ENCODE results near the gene ZNF772. TPM values are rescaled to one million over a fixed set of nuclear protein-coding genes. Genes with fewer than 3 reads are reported as not detected.
"Not testable (repeated sequence)": the region's sequence is repeated elsewhere in the genome, so short reads cannot be mapped to it uniquely, and the experiment has no call there.

Gene ZNF772
- total RNA-seq, 1 donor from 2014 or later, result 10.1 TPM

DNA sequence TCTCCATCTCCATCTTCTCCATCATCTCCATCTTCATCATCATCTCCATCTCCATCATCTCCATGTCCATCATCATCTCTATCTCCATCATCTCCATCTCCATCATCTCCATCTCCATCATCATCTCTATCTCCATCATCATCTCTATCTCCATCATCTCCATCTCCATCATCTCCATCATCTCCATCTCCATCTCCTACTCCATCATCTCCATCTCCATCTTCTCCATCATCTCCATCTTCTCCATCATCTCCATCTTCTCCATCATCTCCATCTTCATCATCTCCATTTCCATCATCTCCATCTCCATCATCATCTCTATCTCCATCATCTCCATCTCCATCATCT, 21.9 kb upstream of the ZNF772 start:
- Mint-ChIP-seq H3K9me3 (ENCODE audit: low read depth) (peaks cover 51% of the 10 kb centered on the region), H3K4me3 (ENCODE audit: low read depth) (peak overlapping the region; percentile 79), H3K36me3 (ENCODE audit: insufficient read depth) (peaks cover 51% of the 10 kb centered on the region), H3K27ac (peak overlapping the region; percentile 69)
- H3K27me3 Mint-ChIP-seq; H3K4me1 Mint-ChIP-seq (ENCODE audit: low read depth); DNase-seq (ENCODE audit: low spot score, unreplicated experiment): not testable (repeated sequence)

- Mint-ChIP-seq H3K4me3 (ENCODE audit: low read depth) (peak overlapping the region; percentile 79), H3K9me3 (ENCODE audit: low read depth) (peaks cover 43% of the 10 kb centered on the region), H3K36me3 (ENCODE audit: insufficient read depth) (peaks cover 45% of the 10 kb centered on the region), H3K27ac (peak overlapping the region; percentile 58)
- H3K27me3 Mint-ChIP-seq; H3K4me1 Mint-ChIP-seq (ENCODE audit: low read depth); DNase-seq (ENCODE audit: low spot score, unreplicated experiment): not testable (repeated sequence)
These were observed 10.9 kb upstream of the ZNF772 start for GRCh38 chr19:57488299-57488644.

DNA sequence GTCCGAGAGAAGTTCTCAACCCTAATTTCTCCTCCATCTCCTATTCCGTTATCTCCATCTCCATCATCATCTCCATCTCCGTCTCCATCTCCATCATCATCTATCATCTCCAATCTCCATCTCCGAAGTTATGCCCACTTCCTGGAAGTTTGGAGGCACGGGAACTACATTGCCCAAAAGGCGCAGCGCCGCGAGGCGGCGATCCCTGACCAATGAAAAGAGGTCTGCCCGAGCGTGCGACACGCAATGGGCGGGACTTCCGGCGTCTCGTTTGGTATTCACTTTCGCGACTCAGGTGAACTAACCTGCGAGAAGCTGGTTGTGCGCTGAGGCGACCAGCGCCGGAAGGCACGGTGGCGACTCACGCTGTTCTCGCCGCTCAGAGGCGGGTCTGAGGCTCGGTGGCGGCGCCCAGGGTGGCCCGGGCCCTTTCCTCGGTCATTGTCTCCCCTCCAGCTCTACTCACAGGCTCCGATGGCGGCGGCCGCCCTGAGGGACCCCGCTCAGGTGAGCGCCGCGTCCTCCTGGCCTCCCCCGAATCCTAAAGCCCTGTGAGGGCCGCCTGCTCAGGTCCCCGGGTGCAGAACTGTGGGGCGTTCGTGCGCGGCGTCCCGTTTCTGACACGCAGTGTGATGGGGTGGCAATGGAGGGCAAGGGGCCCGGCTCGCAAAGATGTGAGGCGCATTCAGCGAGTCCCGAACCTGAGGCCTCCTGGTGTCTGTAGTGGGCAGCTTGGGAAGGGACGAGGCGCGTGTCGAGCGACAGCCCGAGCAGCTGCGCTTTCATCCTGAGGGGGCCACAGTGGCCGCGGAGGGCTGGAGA, 10.3 kb upstream of the ZNF772 start, which contains the start of gene ZNF419:
Gene ZNF419, plus strand, starts transcription at position 274 of the 822 bp plus-strand sequence. Its CDS starts 201 bp downstream, at position 475.
- H3K4me1 Mint-ChIP-seq (ENCODE audit: low read depth), result not testable (repeated sequence)
- peaks cover 39% of the 10 kb centered on the region for H3K36me3 Mint-ChIP-seq (ENCODE audit: insufficient read depth)

GRCh38 chr19:57473646-57474045, 3.7 kb downstream of the ZNF772 start:
- H3K36me3 Mint-ChIP-seq (ENCODE audit: insufficient read depth), result peaks cover 80% of the 10 kb centered on the region
- DNase-seq (ENCODE audit: low spot score, unreplicated experiment), result no peak
- no peak overlapping the region for H3K4me3 Mint-ChIP-seq (ENCODE audit: low read depth)

More for the DNA sequence above, 10.3 kb upstream of the ZNF772 start, which contains the start of gene ZNF419:
- not testable (repeated sequence) for H3K27me3 Mint-ChIP-seq
- Mint-ChIP-seq H3K27ac (peak within 1 kb of the TSS; percentile 58), H3K9me3 (ENCODE audit: low read depth) (peaks cover 37% of the 10 kb centered on the region), H3K4me3 (ENCODE audit: low read depth) (peak within 1 kb of the TSS; percentile 79)
- peak; percentile 84 for DNase-seq (ENCODE audit: low spot score, unreplicated experiment)

DNA sequence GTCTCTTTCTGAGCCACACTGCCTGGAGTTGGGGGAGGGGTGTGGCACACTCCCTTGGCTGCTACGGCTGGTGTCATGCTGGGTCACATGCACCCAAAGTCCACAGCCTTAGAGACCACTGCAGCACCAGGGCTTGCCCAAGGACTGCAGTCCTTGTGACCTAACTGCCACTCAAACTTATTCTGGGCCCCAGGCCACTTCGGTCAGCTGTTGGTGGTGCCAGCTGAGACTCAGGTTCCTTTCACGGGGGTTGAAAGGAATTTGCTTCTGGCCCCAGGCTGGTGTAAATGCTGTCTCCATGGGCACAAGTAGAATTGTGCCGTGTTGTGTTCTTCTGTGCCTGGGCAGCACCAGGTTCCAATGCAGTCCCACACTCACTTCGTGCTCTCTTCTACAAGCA, 10.9 kb downstream of the ZNF772 start:
- Mint-ChIP-seq H3K27ac (no peak overlapping the region), H3K4me3 (ENCODE audit: low read depth) (no peak overlapping the region), H3K4me1 (ENCODE audit: low read depth) (no peaks in the 10 kb centered on the region), H3K36me3 (ENCODE audit: insufficient read depth) (peaks cover 40% of the 10 kb centered on the region), H3K27me3 (no peaks in the 10 kb centered on the region), H3K9me3 (ENCODE audit: low read depth) (peaks cover 62% of the 10 kb centered on the region)
- DNase-seq (ENCODE audit: low spot score, unreplicated experiment), result no peak
- TF ChIP-seq, protein P1, sequence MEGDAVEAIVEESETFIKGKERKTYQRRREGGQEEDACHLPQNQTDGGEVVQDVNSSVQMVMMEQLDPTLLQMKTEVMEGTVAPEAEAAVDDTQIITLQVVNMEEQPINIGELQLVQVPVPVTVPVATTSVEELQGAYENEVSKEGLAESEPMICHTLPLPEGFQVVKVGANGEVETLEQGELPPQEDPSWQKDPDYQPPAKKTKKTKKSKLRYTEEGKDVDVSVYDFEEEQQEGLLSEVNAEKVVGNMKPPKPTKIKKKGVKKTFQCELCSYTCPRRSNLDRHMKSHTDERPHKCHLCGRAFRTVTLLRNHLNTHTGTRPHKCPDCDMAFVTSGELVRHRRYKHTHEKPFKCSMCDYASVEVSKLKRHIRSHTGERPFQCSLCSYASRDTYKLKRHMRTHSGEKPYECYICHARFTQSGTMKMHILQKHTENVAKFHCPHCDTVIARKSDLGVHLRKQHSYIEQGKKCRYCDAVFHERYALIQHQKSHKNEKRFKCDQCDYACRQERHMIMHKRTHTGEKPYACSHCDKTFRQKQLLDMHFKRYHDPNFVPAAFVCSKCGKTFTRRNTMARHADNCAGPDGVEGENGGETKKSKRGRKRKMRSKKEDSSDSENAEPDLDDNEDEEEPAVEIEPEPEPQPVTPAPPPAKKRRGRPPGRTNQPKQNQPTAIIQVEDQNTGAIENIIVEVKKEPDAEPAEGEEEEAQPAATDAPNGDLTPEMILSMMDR (IDR thresholded peaks at IDR 0.05; ENCODE audit: unreplicated experiment), result no peak

More at GRCh38 chr19:57473646-57474045, 3.7 kb downstream of the ZNF772 start:
- Mint-ChIP-seq H3K27ac (no peak overlapping the region), H3K27me3 (no peaks in the 10 kb centered on the region), H3K9me3 (ENCODE audit: low read depth) (peaks cover 76% of the 10 kb centered on the region), H3K4me1 (ENCODE audit: low read depth) (no peaks in the 10 kb centered on the region)
- TF ChIP-seq, protein P1 (IDR thresholded peaks at IDR 0.05; ENCODE audit: unreplicated experiment), result no peak

DNA sequence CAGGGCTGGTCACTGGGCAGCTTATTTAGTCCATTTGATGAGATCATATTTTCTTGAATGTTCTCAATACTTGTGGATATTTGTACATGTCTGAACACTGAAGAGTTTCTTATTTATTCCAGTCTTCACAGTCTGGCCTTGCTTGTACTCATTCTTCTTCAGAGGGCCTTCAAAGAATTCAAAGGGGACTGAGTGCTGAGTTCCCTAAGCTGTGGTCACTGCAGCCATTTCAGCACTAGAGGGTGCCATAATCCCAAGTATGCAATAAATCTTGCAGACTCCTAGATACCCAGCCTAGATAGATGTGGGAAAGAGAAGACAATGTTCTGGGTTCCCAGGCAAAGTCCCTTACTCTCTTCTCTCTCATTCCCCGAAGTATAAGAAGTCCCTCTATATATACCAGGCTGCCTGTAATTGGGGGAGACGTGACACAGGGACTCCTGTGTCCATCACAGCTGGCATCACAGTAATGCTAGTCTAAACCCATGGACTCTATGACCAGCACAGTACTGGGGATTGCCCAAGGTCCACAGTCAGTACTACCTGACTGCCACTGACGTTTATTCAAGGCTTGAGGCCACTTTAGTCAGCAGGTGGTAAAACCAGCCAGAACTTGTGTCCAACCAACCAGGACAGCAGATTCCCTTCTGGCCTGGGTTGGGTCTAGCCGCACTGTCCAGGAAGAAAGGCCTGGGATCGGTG, 11.5 kb downstream of the ZNF772 start:
- Mint-ChIP-seq H3K36me3 (ENCODE audit: insufficient read depth) (peaks cover 35% of the 10 kb centered on the region), H3K9me3 (ENCODE audit: low read depth) (peaks cover 64% of the 10 kb centered on the region), H3K27ac (no peak overlapping the region), H3K4me3 (ENCODE audit: low read depth) (no peak overlapping the region), H3K4me1 (ENCODE audit: low read depth) (no peaks in the 10 kb centered on the region), H3K27me3 (no peaks in the 10 kb centered on the region)
- TF ChIP-seq, protein P1 (IDR thresholded peaks at IDR 0.05; ENCODE audit: unreplicated experiment), result no peak
- DNase-seq (ENCODE audit: low spot score, unreplicated experiment), result no peak

Measured in progenitor cell of endocrine pancreas (in vitro differentiated cells).